ENCODE measurements around the gene TDRD1.

GRCh38 chr10:114167985-114168384, 11.2 kb upstream of the TDRD1 start:
- TF ChIP-seq CTCF (IDR thresholded peaks at IDR 0.05): no peak
- no peak for TF ChIP-seq POLR2A (IDR thresholded peaks at IDR 0.05)

All from esophagus squamous epithelium (tissue), 4 donors.